ENCODE measurements around the gene FOXC1.

Gene FOXC1

DNA sequence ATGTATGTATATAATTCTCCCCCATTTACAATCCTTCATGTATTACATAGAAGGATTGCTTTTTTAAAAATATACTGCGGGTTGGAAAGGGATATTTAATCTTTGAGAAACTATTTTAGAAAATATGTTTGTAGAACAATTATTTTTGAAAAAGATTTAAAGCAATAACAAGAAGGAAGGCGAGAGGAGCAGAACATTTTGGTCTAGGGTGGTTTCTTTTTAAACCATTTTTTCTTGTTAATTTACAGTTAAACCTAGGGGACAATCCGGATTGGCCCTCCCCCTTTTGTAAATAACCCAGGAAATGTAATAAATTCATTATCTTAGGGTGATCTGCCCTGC lies 3.6 kb downstream of the FOXC1 start:
- TF ChIP-seq, protein P1, sequence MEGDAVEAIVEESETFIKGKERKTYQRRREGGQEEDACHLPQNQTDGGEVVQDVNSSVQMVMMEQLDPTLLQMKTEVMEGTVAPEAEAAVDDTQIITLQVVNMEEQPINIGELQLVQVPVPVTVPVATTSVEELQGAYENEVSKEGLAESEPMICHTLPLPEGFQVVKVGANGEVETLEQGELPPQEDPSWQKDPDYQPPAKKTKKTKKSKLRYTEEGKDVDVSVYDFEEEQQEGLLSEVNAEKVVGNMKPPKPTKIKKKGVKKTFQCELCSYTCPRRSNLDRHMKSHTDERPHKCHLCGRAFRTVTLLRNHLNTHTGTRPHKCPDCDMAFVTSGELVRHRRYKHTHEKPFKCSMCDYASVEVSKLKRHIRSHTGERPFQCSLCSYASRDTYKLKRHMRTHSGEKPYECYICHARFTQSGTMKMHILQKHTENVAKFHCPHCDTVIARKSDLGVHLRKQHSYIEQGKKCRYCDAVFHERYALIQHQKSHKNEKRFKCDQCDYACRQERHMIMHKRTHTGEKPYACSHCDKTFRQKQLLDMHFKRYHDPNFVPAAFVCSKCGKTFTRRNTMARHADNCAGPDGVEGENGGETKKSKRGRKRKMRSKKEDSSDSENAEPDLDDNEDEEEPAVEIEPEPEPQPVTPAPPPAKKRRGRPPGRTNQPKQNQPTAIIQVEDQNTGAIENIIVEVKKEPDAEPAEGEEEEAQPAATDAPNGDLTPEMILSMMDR (IDR thresholded peaks at IDR 0.05): no peak
- H3K4me3 ChIP-seq: peak overlapping the region; percentile 91 to 93

DNA sequence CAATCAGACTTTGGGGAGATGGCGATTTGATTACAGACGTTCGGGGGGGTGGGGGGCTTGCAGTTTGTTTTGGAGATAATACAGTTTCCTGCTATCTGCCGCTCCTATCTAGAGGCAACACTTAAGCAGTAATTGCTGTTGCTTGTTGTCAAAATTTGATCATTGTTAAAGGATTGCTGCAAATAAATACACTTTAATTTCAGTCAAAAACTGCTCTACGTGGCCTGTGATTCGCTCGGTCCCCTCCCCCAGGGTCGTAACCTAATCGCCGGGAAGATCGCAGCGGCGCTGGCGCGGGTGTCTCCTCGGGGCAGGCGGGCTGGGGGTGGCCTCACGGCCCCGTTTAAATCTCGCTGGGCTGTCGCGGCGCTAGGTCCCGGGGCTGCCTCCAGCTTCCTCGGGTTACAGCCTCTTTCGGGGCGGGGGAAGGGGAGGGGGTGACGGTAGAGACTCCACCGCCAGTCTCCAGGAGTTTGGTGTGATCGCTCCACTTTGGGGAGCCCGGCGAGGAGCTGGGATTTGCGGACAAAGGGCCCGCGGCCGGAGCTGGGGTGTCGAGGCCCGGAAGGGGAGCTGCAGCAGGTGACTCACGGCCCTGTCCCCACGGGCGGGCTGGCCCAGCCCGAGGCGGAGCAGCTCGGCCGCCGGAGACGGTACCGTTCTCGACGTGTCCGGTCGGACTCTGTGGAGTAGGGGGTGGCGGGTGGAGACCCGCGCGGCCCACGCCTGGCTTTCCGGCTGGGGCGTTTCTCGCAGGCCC lies 4.2 kb downstream of the FOXC1 start:
- peak overlapping the region; percentile 91 to 93 for H3K4me3 ChIP-seq
- peak overlapping the region; percentile 91 to 98 for H3K27ac ChIP-seq
- H3K27me3 ChIP-seq: no peaks in the 10 kb centered on the region
- peaks cover 24 to 37% (median 29%) of the 10 kb centered on the region in 3 donors for H3K36me3 ChIP-seq
- H3K4me1 ChIP-seq: peaks cover 0 to 18% (median 10%) of the 10 kb centered on the region in 4 donors
- H3K9me3 ChIP-seq: no peaks in the 10 kb centered on the region
- TF ChIP-seq, protein P1 (IDR thresholded peaks at IDR 0.05): no peak
- intact Hi-C loops (cut with DNase I; ENCODE audit: low total_unique reads): loop anchor here (2.0 kb wide), 1 partner anchor 485 kb away; no protein-coding TSS in a partner anchor
- DNase-seq: peak in 1 of 2 donors; percentile 69

More for the DNA sequence above, 3.6 kb downstream of the FOXC1 start:
- intact Hi-C loops (cut with DNase I; ENCODE audit: low total_unique reads): loop anchor here (2.0 kb wide), 1 partner anchor 485 kb away; no protein-coding TSS in a partner anchor
- H3K36me3 ChIP-seq: peaks cover 24 to 35% (median 29%) of the 10 kb centered on the region in 3 donors
- H3K27me3 ChIP-seq: no peaks in the 10 kb centered on the region
- peak overlapping the region; percentile 91 to 98 for H3K27ac ChIP-seq
- DNase-seq: no peak
- H3K9me3 ChIP-seq: no peaks in the 10 kb centered on the region
- peaks cover 0 to 13% (median 8%) of the 10 kb centered on the region in 4 donors for H3K4me1 ChIP-seq

DNA sequence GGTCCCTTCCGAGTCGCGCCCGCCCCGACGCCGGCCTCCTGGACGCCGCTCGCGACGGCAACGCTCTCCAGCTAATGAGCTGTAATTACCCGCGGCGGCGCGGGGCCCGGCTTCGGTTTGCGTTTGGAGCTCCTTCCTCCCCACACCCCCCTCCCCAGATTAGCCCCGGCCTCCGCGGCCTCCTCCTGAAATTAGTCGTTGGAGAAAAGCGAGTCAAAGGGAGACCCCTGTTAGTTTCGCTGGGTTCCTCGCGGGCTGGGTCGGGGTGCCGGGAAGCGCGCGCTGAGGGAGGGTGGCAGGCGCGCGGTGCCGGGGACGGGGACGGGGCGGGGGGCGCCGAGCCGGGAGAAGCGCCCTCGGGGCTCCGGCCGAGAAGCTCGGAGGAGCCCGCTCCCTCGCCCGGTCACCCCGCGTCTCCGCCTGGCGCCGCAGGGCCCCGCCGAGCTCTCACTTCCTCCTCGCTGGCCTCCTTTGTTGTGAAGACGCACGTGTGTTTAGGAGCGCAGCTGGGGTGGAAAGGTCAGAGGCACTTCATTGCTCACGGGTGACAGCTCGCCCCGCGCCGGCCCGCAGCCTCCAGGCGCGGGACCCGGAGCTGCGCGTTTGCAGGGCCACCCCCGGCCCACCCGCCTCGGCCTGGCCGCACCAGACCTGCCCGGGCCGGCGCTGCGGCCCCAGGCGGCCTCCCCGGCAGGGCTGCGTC lies 4.9 kb downstream of the FOXC1 start:
- Histone ChIP-seq H3K4me1 (peaks cover 0 to 20% (median 10%) of the 10 kb centered on the region in 4 donors), H3K36me3 (peaks cover 24 to 43% (median 29%) of the 10 kb centered on the region in 3 donors), H3K27me3 (no peaks in the 10 kb centered on the region), H3K27ac (peak overlapping the region; percentile 91 to 98), H3K9me3 (no peaks in the 10 kb centered on the region), H3K4me3 (peak overlapping the region; percentile 91 to 93)
- intact Hi-C loops (cut with DNase I; ENCODE audit: low total_unique reads): loop anchor here (5.0 kb wide), 2 partner anchors 78 to 288 kb away; no protein-coding TSS in a partner anchor
- TF ChIP-seq, protein P1 (IDR thresholded peaks at IDR 0.05): no peak
- peak in 1 of 2 donors; percentile 37 for DNase-seq

DNA sequence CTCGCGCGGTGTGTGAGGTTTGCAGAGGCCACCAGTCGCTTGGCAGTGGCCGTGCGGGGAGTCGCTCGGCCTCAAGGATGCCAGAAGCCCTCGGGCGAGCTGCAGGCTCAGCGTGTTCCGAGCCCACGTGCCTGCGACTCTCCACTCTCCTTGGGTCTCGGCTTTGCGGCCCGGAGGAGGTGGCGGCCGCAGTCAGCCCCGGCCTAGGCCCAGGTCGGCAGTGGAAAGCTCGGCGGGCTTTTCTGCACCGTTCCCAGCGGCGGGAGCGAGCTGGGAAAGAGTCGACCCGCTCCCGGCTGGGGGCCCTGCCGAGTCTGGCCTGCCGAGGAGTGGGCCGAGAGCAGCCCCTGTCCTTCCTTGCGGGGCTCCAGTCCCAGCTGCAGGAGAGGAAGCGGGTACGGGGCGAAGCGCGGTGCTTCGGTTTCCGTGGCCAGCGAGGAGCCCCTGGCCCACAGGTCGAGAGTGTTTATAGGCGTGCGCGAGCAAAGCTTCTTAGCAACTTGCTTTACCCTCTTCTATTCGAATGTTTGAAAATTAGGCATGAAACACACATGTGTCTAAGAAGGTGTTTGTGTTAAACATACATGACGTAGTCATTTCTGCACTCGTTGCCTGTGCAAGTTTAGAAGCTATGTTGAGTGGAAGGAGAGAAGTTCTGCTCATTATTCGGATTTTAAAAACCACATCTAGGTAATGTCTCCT lies 5.6 kb downstream of the FOXC1 start:
- peak overlapping the region; percentile 91 to 93 for H3K4me3 ChIP-seq
- intact Hi-C loops (cut with DNase I; ENCODE audit: low total_unique reads): loop anchor here (5.0 kb wide), 2 partner anchors 77 to 287 kb away; no protein-coding TSS in a partner anchor
- H3K27ac ChIP-seq: peak overlapping the region; percentile 91 to 98
- peaks cover 24 to 43% (median 29%) of the 10 kb centered on the region in 3 donors for H3K36me3 ChIP-seq
- DNase-seq: peak; percentile 24 to 71
- TF ChIP-seq, protein P1 (IDR thresholded peaks at IDR 0.05): no peak
- H3K27me3 ChIP-seq: no peaks in the 10 kb centered on the region
- no peaks in the 10 kb centered on the region for H3K9me3 ChIP-seq
- peaks cover 0 to 20% (median 11%) of the 10 kb centered on the region in 4 donors for H3K4me1 ChIP-seq

DNA sequence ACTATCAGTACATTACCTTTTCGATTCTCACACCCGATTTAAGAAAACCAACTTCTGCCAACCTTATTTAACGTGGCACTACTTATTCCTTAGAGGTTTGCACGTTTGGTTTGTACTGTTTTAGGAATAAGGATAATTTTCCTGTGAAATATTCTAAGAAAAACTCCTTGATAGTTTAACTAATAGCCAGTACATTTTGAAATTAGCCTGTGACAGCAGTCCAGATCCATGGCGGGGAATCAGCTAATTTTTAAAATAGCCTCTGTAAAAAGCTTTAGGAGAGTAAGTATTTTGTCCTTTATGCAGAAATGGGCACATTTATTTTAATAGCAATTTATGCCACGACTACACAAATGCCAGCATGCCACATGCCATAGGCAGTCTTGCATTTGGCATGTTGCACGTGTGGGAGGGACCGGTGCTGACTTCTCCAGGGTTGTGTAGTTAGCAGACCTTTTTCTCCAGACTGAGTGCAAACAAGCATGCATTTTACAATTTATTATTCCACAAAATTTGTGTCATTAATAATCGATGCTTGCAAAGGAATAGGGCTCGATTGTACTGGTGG lies 6.2 kb downstream of the FOXC1 start:
- Histone ChIP-seq H3K27ac (peak overlapping the region; percentile 91 to 98), H3K4me3 (peak overlapping the region; percentile 91 to 93), H3K36me3 (peaks cover 24 to 37% (median 29%) of the 10 kb centered on the region in 3 donors), H3K9me3 (no peaks in the 10 kb centered on the region), H3K4me1 (peaks cover 0 to 22% (median 12%) of the 10 kb centered on the region in 4 donors), H3K27me3 (no peaks in the 10 kb centered on the region)
- intact Hi-C loops (cut with DNase I; ENCODE audit: low total_unique reads): loop anchor here (5.0 kb wide), 2 partner anchors 76 to 286 kb away; no protein-coding TSS in a partner anchor
- DNase-seq: peak in 1 of 2 donors; percentile 74
- TF ChIP-seq, protein P1 (IDR thresholded peaks at IDR 0.05): no peak
